ENCODE results near the gene DYRK1B.
"Not testable (repeated sequence)": the region's sequence is repeated elsewhere in the genome, so short reads cannot be mapped to it uniquely, and the experiment has no call there.

The DYRK1B gene

GRCh38 chr19:39829702-39830275 is 4.2 kb downstream of the DYRK1B start:
- peak; percentile 54 for DNase-seq

DNA sequence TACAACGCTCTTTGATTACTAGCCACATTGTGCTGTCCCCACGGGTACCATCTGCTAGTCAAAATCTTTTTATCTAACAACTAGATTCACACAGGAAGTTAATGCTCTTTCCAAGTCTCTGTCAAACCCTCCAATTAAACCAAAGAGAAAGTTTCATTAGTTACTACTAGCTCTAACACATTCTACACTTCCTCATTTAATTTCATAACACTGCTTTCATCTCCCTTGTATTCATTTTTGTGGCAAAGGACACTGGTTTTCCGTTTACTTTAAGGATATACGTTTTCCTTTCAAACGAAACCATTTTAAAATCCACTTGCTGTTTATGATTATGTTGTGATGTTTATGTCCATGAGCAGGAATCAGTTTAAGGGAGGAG is 5.3 kb downstream of the DYRK1B start:
- no peak for DNase-seq

- DNase-seq: peak; percentile 66
These were observed 5.8 kb downstream of the DYRK1B start for GRCh38 chr19:39828015-39828653.

- DNase-seq: peak; percentile 55
These were observed 6.7 kb downstream of the DYRK1B start for GRCh38 chr19:39827216-39827615.

GRCh38 chr19:39826311-39826945 is 7.5 kb downstream of the DYRK1B start:
- DNase-seq: peak; percentile 60

GRCh38 chr19:39825531-39826076 is 8.4 kb downstream of the DYRK1B start:
- DNase-seq: peak; percentile 61

- DNase-seq: no peak
These were observed 8.9 kb downstream of the DYRK1B start for GRCh38 chr19:39825093-39825463.

GRCh38 chr19:39824143-39825092 is 9.5 kb downstream of the DYRK1B start:
- peak; percentile 94 for DNase-seq

DNA sequence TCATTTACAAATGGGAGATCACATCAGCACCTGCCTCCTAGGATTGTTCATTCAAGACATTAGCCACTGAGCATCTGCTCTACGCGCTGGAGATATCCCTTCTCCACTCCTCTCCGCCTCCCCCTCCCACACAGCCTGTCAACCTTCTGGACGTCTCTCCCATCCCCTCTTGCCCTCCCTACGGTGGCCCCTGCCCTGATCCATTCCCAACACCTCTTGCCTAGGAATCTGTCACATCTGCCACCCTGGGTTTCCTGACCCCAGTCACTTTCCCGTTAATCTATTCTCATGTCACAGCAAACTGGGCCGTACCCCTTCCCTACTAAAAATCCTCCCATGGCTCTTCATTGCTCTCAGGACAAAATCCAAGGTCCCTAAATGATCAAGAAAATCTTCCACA is 10.3 kb downstream of the DYRK1B start:
- peak; percentile 52 for DNase-seq

DNA sequence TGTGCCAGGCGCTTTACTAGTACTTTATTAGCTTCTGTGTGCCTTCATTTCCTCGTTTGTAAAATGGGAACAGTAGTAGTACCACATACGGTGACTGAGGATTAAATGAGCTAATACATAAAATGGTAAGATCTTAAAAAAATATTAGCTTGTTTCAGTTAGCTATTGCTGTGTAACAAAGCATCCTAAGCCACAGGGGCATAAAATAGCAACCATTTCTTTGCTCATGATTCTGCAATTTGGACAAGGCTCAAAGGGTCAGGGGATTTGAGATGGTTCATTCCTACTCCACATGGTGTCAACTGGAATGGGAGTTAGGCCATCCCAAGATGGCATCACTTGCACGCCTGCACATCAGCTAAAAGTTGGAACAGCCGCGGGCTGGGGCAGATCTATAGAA is 13.3 kb downstream of the DYRK1B start:
- peak; percentile 14 for DNase-seq

DNA sequence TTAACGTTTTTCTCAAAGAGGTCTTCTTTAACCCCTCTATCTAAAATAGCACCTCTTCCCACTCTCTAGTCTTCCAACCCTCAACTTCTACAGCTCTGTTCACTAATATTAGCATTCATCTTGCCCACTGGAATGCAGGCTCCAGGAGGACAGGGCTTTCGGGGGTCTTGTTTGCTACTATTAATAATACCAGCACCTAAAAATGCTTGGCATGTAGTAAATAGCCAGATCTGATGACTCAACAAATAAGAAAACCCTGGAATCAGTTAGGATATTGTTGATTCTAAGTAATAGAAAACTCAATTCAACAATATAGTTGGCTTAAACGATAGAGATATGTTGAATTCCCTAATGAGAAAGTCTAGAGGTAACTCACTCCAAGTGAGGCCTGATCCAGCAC is 14.2 kb downstream of the DYRK1B start:
- DNase-seq: no peak

- no peak for DNase-seq
These were observed 15.3 kb downstream of the DYRK1B start for GRCh38 chr19:39818626-39819097.

DNA sequence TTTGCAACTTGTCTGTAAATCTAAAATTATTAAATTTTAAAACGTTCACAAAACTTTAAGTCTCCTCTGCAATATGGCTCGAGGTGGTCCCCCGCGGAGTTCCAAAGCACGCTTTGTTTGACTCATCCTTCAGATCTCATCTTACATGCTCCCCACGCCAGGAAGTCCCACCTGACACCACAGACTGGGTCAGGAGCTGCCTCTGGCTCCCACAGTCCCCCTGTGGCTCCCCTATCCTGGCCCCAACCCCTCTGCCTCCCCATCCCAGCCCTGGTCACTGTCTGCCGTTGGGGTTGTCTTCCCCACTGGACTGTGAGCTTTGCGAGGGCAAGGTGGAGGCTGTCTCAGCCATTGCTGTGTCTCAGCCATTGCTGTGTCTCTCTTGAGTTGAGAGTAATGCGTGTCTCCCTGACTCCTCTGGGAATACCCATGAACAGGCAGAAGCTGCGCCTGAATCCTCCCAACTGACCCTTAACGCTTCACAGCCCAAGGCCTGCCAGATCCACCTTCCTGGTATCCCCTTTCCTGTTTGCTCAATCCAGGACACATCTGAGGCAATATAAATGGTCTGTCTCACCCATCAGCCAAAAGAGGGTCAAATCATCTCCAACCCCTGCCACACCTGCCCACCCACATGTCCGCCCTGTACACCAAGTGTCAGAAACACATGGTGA is 15.9 kb downstream of the DYRK1B start:
- peak; percentile 37 for DNase-seq

DNA sequence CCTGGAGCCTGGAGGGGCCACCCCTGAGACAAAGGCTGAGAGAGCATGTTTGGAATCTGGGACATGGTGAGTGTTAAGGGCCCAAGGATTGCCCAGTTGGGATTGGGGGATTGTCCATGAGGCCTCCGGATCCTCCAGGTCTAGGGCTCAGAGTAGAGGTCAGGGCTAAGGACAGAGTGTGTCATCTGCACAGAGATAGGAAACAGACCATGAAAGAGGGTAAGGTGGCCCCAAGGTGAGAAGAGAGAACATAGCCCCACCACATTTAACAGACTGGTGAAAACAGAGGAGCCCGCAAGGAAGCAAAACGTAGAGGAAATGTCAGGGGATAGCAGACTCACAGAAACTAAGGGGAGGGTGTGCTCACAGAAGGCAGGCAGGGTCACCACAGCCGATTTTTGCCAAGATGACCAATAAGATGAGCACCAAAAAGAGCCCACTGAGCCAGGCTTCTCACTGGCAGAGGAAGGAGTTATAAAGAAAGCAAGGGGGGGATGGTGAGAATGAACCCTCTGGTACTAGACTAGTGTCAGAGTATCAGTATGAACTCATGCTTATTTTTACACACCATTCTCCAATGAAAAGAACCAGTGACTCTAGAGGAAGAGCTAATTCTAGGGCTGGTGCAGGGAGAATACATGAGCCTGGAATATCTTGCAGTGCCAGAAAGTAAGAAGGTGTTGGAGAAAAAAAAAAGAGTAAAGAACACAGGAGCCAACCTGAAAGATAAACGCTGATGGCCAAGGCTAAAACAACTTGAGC is 17.5 kb downstream of the DYRK1B start:
- DNase-seq: no peak

DNA sequence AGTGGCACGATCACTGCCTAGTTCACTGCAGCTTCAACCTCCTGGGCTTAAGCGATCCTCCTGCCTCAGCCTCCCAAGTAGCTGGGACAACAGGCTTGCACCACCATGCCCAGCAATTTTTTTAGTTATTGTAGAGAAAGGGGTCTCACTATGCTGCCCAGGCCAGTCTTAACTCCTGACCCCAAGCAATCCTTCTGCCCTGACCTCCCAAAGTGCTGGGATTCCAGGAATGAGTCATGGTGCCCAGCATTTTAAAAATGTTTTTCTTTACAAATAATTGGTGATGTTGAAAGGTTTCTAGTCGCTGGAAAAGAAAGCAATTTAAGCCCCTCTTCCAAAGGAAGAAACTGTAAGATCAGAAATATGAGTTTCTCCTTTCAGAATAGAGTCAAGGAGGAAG is 19.4 kb downstream of the DYRK1B start:
- no peak for DNase-seq

DNA sequence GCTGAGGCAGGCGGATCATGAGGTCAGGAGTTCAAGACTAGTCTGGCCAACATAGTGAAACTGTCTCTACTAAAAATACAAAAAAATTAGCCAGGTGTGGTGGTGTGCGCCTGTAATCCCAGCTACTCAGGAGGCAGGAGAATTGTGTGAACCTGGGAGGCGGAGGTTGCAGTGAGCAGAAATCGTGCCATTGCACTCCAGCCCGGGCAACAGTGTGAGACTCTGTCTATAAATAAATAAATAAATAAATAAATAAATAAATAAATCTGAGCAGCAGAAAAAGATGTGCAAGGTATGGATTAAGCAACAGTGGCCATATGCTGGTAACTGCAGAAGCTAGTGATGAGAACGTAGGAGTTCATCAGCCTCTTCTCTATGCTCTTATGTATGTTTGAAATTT is 19.9 kb downstream of the DYRK1B start:
- DNase-seq: not testable (repeated sequence)

DNA sequence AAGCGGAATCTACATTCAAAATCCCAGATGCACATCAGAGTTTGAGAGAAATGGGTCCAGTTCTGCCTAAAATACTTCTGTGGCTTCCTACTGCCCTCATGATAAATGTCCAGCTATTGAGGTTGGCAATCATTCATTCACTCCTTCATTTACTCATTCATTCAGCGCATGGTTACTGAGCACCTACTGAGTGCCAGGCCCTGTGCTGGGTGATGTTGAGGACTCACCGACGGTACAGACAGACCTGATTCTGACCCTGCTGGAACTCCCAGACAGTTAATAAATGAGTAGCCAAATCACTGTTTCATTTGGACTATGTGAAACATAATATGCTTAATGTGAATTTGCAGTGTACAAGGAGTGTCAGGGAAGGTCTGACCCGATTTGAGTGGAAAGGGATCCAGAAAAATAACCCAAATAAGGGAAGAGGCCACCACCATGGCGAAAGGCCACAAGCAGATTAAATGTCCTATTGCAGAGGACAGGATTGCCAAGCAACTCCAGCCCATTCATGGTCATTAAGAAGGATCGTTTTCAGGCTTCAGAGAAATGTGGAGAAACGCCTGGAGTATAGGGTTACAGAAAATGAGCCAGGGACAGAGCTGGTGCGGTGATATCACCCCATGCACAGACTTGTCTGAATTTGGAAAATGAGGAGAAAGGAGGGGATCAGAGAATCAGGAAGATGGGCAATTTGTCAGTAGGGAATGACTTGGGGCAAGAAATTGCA is 20.5 kb downstream of the DYRK1B start:
- no peak for DNase-seq

DNA sequence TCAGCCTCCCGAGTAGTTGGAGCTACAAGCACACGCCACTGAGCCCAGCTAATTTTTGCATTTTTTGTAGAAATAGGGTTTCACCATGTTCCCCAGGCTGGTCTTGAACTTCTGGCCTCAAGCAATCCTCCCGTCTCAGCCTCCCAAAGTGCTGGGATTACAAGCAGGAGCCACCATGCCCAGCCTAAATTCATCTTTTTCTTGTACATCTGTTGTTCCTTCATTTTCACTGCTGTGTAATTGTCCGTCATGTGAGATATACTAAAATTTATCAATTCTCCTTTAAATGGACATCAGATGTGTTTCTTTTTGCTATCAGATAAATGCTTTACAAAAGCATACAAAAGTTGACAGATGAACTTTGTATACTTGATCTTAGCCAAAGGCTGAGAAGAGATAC is 22.9 kb downstream of the DYRK1B start:
- DNase-seq: no peak

GRCh38 chr19:39810424-39810823 is 23.5 kb downstream of the DYRK1B start:
- DNase-seq: no peak

DNA sequence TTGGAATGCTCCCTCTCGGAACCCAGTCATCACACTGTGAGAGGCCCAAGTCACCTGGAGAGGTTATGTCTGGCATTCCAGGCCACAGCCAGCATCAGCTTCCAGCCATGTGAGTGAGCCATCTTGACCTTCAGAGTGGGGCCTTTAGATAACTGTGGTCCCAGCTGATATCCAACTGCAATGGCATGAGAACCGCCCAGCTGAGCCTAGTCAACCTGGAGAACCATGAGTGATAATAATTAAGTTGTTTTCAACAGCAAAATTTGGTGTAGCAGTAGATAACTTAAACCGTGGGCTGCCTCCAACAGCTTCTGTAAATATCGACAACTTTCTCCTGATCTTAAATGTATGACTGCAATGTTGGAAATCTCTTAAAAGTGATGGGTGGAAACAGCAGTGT is 24.6 kb downstream of the DYRK1B start:
- DNase-seq: no peak

DNA sequence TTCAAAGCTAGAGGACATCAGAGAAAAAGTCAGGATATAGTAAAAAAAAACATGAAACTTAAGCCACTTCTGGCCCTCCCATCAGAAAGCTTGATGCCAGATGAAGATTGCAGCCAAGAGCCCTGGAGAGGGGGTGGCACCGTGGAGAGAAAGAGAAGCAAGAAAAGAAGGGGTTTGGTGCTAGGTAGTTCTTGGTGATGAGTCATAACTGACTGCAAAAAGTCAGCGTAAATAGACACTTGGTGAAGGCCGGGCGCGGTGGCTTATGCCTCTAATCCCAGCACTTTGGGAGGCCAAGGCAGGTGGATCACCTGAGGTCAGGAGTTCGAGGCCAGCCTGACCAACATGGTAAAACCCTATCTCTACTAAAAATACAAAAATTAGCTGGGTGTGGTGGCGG is 25.3 kb downstream of the DYRK1B start:
- not testable (repeated sequence) for DNase-seq
